ENCODE measurements around the gene RADX.

- TF ChIP-seq CTCF (IDR thresholded peaks at IDR 0.05; ENCODE audit: insufficient read depth, low read length), result no peak
- TF ChIP-seq, protein P1, sequence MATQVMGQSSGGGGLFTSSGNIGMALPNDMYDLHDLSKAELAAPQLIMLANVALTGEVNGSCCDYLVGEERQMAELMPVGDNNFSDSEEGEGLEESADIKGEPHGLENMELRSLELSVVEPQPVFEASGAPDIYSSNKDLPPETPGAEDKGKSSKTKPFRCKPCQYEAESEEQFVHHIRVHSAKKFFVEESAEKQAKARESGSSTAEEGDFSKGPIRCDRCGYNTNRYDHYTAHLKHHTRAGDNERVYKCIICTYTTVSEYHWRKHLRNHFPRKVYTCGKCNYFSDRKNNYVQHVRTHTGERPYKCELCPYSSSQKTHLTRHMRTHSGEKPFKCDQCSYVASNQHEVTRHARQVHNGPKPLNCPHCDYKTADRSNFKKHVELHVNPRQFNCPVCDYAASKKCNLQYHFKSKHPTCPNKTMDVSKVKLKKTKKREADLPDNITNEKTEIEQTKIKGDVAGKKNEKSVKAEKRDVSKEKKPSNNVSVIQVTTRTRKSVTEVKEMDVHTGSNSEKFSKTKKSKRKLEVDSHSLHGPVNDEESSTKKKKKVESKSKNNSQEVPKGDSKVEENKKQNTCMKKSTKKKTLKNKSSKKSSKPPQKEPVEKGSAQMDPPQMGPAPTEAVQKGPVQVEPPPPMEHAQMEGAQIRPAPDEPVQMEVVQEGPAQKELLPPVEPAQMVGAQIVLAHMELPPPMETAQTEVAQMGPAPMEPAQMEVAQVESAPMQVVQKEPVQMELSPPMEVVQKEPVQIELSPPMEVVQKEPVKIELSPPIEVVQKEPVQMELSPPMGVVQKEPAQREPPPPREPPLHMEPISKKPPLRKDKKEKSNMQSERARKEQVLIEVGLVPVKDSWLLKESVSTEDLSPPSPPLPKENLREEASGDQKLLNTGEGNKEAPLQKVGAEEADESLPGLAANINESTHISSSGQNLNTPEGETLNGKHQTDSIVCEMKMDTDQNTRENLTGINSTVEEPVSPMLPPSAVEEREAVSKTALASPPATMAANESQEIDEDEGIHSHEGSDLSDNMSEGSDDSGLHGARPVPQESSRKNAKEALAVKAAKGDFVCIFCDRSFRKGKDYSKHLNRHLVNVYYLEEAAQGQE (IDR thresholded peaks at IDR 0.05; ENCODE audit: insufficient replicate concordance, low read depth), result no peak
- no peak for TF ChIP-seq POLR2AphosphoS5 (IDR thresholded peaks at IDR 0.05; ENCODE audit: low read depth)
Observed at GRCh38 chrX:106707771-106708454, 96.1 kb downstream of the RADX start.
